ENCODE data around the gene NNT.
"Not testable (repeated sequence)": the region's sequence is repeated elsewhere in the genome, so short reads cannot be mapped to it uniquely, and the experiment has no call there.

The NNT gene

DNA sequence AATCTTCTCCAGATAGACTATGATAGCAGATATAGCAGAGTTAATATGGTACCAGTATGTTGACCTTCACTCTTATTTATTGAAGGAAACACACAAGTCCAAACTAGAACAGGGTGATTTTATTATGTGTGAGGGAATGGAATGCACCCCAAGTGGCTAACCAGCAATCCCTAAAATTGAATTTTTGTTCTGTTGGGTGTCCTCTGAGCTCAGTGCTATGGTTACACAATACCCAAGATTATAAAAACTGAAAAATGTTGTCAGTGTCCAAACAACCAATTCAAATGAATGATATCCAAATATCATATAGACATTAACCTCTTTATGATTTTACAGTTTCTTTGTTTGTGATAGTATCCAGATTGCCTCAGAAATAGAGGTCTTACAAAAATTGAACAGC is 60.9 kb downstream of the NNT start:
- Histone ChIP-seq H3K36me3 (ENCODE audit: control insufficient read depth in 1 of 2, insufficient read depth in 2 of 2, low read length in 2 of 2) (peaks cover 7 to 11% of the 10 kb centered on the region in 2 experiments), H3K9ac (ENCODE audit: low read length) (no peak overlapping the region), H3K23ac (ENCODE audit: low read length) (no peak overlapping the region), H3K9me3 (ENCODE audit: insufficient read depth, low read depth, low read length) (peaks cover 2% of the 10 kb centered on the region), H3K27me3 (ENCODE audit: insufficient read depth, low read length) (no peaks in the 10 kb centered on the region), H4K8ac (ENCODE audit: low read depth, low read length) (no peak overlapping the region), H2BK120ac (ENCODE audit: insufficient read depth, low read length, poor library complexity) (no peak overlapping the region), H3K27ac (ENCODE audit: low read depth, low read length) (no peak overlapping the region), H3K4me2 (ENCODE audit: low read length) (no peak overlapping the region), H2AFZ (ENCODE audit: insufficient read depth, low read length, poor library complexity) (no peak overlapping the region), H3K79me1 (ENCODE audit: low read length) (no peaks in the 10 kb centered on the region), H4K12ac (ENCODE audit: low read depth, low read length) (no peak overlapping the region), H3K18ac (ENCODE audit: low read length) (no peak overlapping the region), H2AK5ac (ENCODE audit: low read length) (no peak overlapping the region), H4K91ac (ENCODE audit: low read depth, low read length) (no peak overlapping the region), H2BK12ac (ENCODE audit: low read length) (no peak overlapping the region), H3K4ac (ENCODE audit: low read depth, low read length) (no peak overlapping the region), H3K79me2 (ENCODE audit: control insufficient read depth, insufficient read depth, low read length, poor library complexity) (no peaks in the 10 kb centered on the region), H3K4me1 (ENCODE audit: control insufficient read depth in 1 of 2, insufficient read depth in 2 of 2, low read length in 2 of 2) (no peaks in the 10 kb centered on the region), H2BK5ac (ENCODE audit: low read depth, low read length, poor library complexity) (no peak overlapping the region), H3K4me3 (ENCODE audit: low read depth, low read length) (no peak overlapping the region), H3K14ac (ENCODE audit: low read length) (no peak overlapping the region)
- DNase-seq = no peak

- Histone ChIP-seq H3K4ac (ENCODE audit: low read depth, low read length) (no peak overlapping the region), H4K91ac (ENCODE audit: low read depth, low read length) (no peak overlapping the region), H2AK5ac (ENCODE audit: low read length) (no peak overlapping the region), H3K18ac (ENCODE audit: low read length) (no peak overlapping the region), H2AFZ (ENCODE audit: insufficient read depth, low read length, poor library complexity) (no peak overlapping the region), H3K79me2 (ENCODE audit: control insufficient read depth, insufficient read depth, low read length, poor library complexity) (no peaks in the 10 kb centered on the region), H3K9ac (ENCODE audit: low read length) (no peak overlapping the region), H3K79me1 (ENCODE audit: low read length) (no peaks in the 10 kb centered on the region), H3K23ac (ENCODE audit: low read length) (no peak overlapping the region), H3K4me3 (ENCODE audit: low read depth, low read length) (no peak overlapping the region), H3K27ac (ENCODE audit: low read depth, low read length) (no peak overlapping the region), H4K8ac (ENCODE audit: low read depth, low read length) (no peak overlapping the region), H3K4me2 (ENCODE audit: low read length) (no peak overlapping the region), H3K36me3 (ENCODE audit: control insufficient read depth in 1 of 2, insufficient read depth in 2 of 2, low read length in 2 of 2) (peaks cover 5 to 9% of the 10 kb centered on the region in 2 experiments), H2BK120ac (ENCODE audit: insufficient read depth, low read length, poor library complexity) (no peak overlapping the region), H3K27me3 (ENCODE audit: insufficient read depth, low read length) (no peaks in the 10 kb centered on the region), H4K12ac (ENCODE audit: low read depth, low read length) (no peak overlapping the region), H2BK12ac (ENCODE audit: low read length) (no peak overlapping the region), H3K4me1 (ENCODE audit: control insufficient read depth in 1 of 2, insufficient read depth in 2 of 2, low read length in 2 of 2) (no peaks in the 10 kb centered on the region), H3K14ac (ENCODE audit: low read length) (no peak overlapping the region), H3K9me3 (ENCODE audit: insufficient read depth, low read depth, low read length) (peaks cover 2% of the 10 kb centered on the region), H2BK5ac (ENCODE audit: low read depth, low read length, poor library complexity) (no peak overlapping the region)
- DNase-seq = no peak
- 100% methylated on average over 1 of the region's 2 CpGs for WGBS (ENCODE audit: extremely low coverage, insufficient coverage, insufficient read length)
These were observed 61.6 kb downstream of the NNT start for GRCh38 chr5:43664501-43665040.

DNA sequence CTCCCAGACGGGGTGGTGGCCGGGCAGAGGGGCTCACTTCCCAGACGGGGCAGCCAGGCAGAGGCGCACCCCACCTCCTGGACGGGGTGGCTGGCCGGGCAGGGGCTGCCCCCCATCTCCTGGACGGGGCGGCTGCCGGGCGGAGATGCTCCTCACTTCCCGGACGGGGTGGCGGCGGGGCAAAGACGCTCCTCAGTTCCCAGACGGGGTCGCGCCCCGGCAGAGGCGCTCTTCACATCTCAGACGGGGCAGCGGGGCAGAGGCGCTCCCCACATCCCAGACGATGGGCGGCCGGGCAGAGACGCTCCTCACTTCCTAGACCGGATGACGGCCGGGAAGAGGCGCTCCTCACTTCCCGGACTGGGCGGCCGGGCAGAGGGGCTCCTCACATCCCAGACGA is 62.8 kb downstream of the NNT start:
- DNase-seq; H3K9ac ChIP-seq (ENCODE audit: low read length); H3K79me2 ChIP-seq (ENCODE audit: control insufficient read depth, insufficient read depth, low read length, poor library complexity); H3K4me1 ChIP-seq (ENCODE audit: control insufficient read depth in 1 of 2, insufficient read depth in 2 of 2, low read length in 2 of 2); H2BK5ac ChIP-seq (ENCODE audit: low read depth, low read length, poor library complexity); H3K9me3 ChIP-seq (ENCODE audit: insufficient read depth, low read depth, low read length); H2AK5ac ChIP-seq (ENCODE audit: low read length); H3K79me1 ChIP-seq (ENCODE audit: low read length); H3K36me3 ChIP-seq (ENCODE audit: control insufficient read depth in 1 of 2, insufficient read depth in 2 of 2, low read length in 2 of 2); H3K18ac ChIP-seq (ENCODE audit: low read length); H3K14ac ChIP-seq (ENCODE audit: low read length); H2BK120ac ChIP-seq (ENCODE audit: insufficient read depth, low read length, poor library complexity); H4K12ac ChIP-seq (ENCODE audit: low read depth, low read length); H2AFZ ChIP-seq (ENCODE audit: insufficient read depth, low read length, poor library complexity); H3K27me3 ChIP-seq (ENCODE audit: insufficient read depth, low read length); H3K27ac ChIP-seq (ENCODE audit: low read depth, low read length); H3K4me3 ChIP-seq (ENCODE audit: low read depth, low read length); H2BK12ac ChIP-seq (ENCODE audit: low read length); H4K91ac ChIP-seq (ENCODE audit: low read depth, low read length); H4K8ac ChIP-seq (ENCODE audit: low read depth, low read length); H3K4me2 ChIP-seq (ENCODE audit: low read length); H3K4ac ChIP-seq (ENCODE audit: low read depth, low read length); H3K23ac ChIP-seq (ENCODE audit: low read length): not testable (repeated sequence)
- WGBS (ENCODE audit: extremely low coverage, insufficient coverage, insufficient read length) = no CpG with 5 or more reads among the region's 35 CpGs

GRCh38 chr5:43666728-43667127 is 63.7 kb downstream of the NNT start:
- not testable (repeated sequence) for H2BK120ac ChIP-seq (ENCODE audit: insufficient read depth, low read length, poor library complexity); H3K4ac ChIP-seq (ENCODE audit: low read depth, low read length); H3K18ac ChIP-seq (ENCODE audit: low read length); H3K14ac ChIP-seq (ENCODE audit: low read length); H4K8ac ChIP-seq (ENCODE audit: low read depth, low read length); DNase-seq; H3K4me1 ChIP-seq (ENCODE audit: control insufficient read depth in 1 of 2, insufficient read depth in 2 of 2, low read length in 2 of 2); H4K91ac ChIP-seq (ENCODE audit: low read depth, low read length); H3K9me3 ChIP-seq (ENCODE audit: insufficient read depth, low read depth, low read length); H4K12ac ChIP-seq (ENCODE audit: low read depth, low read length); H3K27me3 ChIP-seq (ENCODE audit: insufficient read depth, low read length); H2AFZ ChIP-seq (ENCODE audit: insufficient read depth, low read length, poor library complexity); H2BK12ac ChIP-seq (ENCODE audit: low read length); H3K36me3 ChIP-seq (ENCODE audit: control insufficient read depth in 1 of 2, insufficient read depth in 2 of 2, low read length in 2 of 2); H3K27ac ChIP-seq (ENCODE audit: low read depth, low read length); H3K4me3 ChIP-seq (ENCODE audit: low read depth, low read length); H2AK5ac ChIP-seq (ENCODE audit: low read length); H3K79me1 ChIP-seq (ENCODE audit: low read length); H3K9ac ChIP-seq (ENCODE audit: low read length); H3K23ac ChIP-seq (ENCODE audit: low read length); H2BK5ac ChIP-seq (ENCODE audit: low read depth, low read length, poor library complexity); H3K4me2 ChIP-seq (ENCODE audit: low read length); H3K79me2 ChIP-seq (ENCODE audit: control insufficient read depth, insufficient read depth, low read length, poor library complexity)
- WGBS (ENCODE audit: extremely low coverage, insufficient coverage, insufficient read length) = no CpG with 5 or more reads among the region's 8 CpGs

Measured in trophoblast cell (in vitro differentiated cells and primary cell).